PFSK-1 (cell line): ENCODE results near the gene RPL27A.

Source experiments
- FOXP2 ChIP-seq: optimal IDR thresholded peaks from 2 replicates; pipeline ENCODE3; 2011; ENCODE audit warnings: borderline replicate concordance, control low read depth, inconsistent platforms; ENCODE audit not compliant: insufficient read depth; ENCODE audit errors: extremely low read length, extremely low read depth
- SIN3A ChIP-seq: IDR thresholded peaks from 2 replicates; pipeline ENCODE4 v1.6.1; 2012; ENCODE audit warnings: mild to moderate bottlenecking, low read length, moderate library complexity, borderline replicate concordance; ENCODE audit not compliant: insufficient read depth

GRCh38 chr11:8642196-8642841, 40.3 kb upstream of the RPL27A start:
- TF ChIP-seq FOXP2 (no peak), SIN3A (no peak)
